K562 (cell line): ENCODE measurements around the gene CD84. TPM values are rescaled to one million over a fixed set of nuclear protein-coding genes. Genes with fewer than 3 reads are reported as not detected.

Source experiments
- CBX3 ChIP-seq, 2 experiments: IDR thresholded peaks; 1 replicate in 1 of 2; 2 replicates in 1 of 2; pipeline ENCODE4 v1.6.1; 2012; ENCODE audit warnings: inconsistent platforms in 2 of 2, low read length in 2 of 2, borderline replicate concordance in 1 of 2, control low read depth in 1 of 2
- FOXK2 ChIP-seq, 2 experiments: fragments of 450-650 bp; IDR thresholded peaks in 1 of 2; conservative IDR thresholded peaks in 1 of 2; 2 replicates each; pipeline ENCODE4 v1.6.1; 2016; ENCODE audit warnings: low read depth in 2 of 2, mild to moderate bottlenecking in 1 of 2
- JUND ChIP-seq, 2 experiments: IDR thresholded peaks; 2 replicates in 1 of 2; 3 replicates in 1 of 2; pipeline ENCODE4 v1.6.1; 2011; ENCODE audit warnings: borderline replicate concordance in 2 of 2, low read depth in 2 of 2, low read length in 2 of 2, improper control_type of control experiment in 1 of 2, missing biosample characterization in 1 of 2, missing genetic modification characterization in 1 of 2, missing genetic modification reagents in 1 of 2
- NFIX ChIP-seq: fragments of 250-450 bp; sonication (Bioruptor Pico); IDR thresholded peaks from 2 replicates; pipeline ENCODE4 v1.4.0; 2020; ENCODE audit warnings: low read depth, mild to moderate bottlenecking, moderate library complexity
- NONO ChIP-seq, 2 experiments: fragments of 200-400 bp in 1 of 2; fragments of 450-650 bp in 1 of 2; formaldehyde crosslinking in 1 of 2; IDR thresholded peaks; 2 replicates each; pipeline ENCODE4 v1.6.1; 2017; ENCODE audit warnings: low read depth in 2 of 2, mild to moderate bottlenecking in 2 of 2, moderate library complexity in 2 of 2, low read length in 1 of 2
- NRF1 ChIP-seq, 2 experiments: fragments of 450-650 bp; IDR thresholded peaks in 1 of 2; conservative IDR thresholded peaks in 1 of 2; 2 replicates each; pipeline ENCODE4 v1.6.1; 2014; ENCODE audit warnings: mild to moderate bottlenecking in 2 of 2
- SMC3 ChIP-seq: conservative IDR thresholded peaks from 2 replicates; pipeline ENCODE4 v1.6.1; 2011; ENCODE audit warnings: low read depth, low read length, improper control_type of control experiment; ENCODE audit not compliant: insufficient read depth
- SUPT5H ChIP-seq: fragments of 450-650 bp; IDR thresholded peaks from 2 replicates; pipeline ENCODE4 v1.6.1; 2016
- TRIM24 ChIP-seq, 2 experiments: fragments of 450-650 bp; IDR thresholded peaks; 2 replicates each; pipeline ENCODE4 v1.6.1; 2016
- XRCC5 ChIP-seq: fragments of 200-400 bp; formaldehyde crosslinking; IDR thresholded peaks from 2 replicates; pipeline ENCODE4 v1.6.1; 2017; ENCODE audit warnings: low read depth, mild to moderate bottlenecking, low read length
- YY1 ChIP-seq, 3 experiments: IDR thresholded peaks; 2 replicates each; pipeline ENCODE4 v1.6.1; 2011; ENCODE audit warnings: low read length in 2 of 3, mild to moderate bottlenecking in 2 of 3, moderate library complexity in 2 of 3, borderline replicate concordance in 1 of 3, control low read depth in 1 of 3, low read depth in 1 of 3; ENCODE audit not compliant: insufficient read depth in 3 of 3, insufficient replicate concordance in 2 of 3, control insufficient read depth in 1 of 3, insufficient read length in 1 of 3; ENCODE audit errors: extremely low read depth in 1 of 3
- ZFP36 ChIP-seq: fragments of 150-350 bp; IDR thresholded peaks from 2 replicates; pipeline ENCODE4 v1.6.1; 2018; ENCODE audit warnings: low read length, low read depth; ENCODE audit not compliant: partially characterized antibody
- ZKSCAN8 ChIP-seq: fragments of 200-800 bp; sonication (Bioruptor generic); IDR thresholded peaks from 2 replicates; pipeline ENCODE4 v1.6.1; 2016; ENCODE audit warnings: missing genetic modification characterization, missing compliant biosample characterization
- ZNF354B ChIP-seq: fragments of 250-450 bp; sonication (Bioruptor Pico); IDR thresholded peaks from 2 replicates; pipeline ENCODE4 v1.4.0; 2020
- ZNF717 ChIP-seq: fragments of 250-450 bp; sonication (Bioruptor Pico); IDR thresholded peaks from 2 replicates; pipeline ENCODE4 v1.5.0; 2021
- polyA plus RNA-seq, 8 experiments: library from polyadenylated mRNA; depleted of rRNA in 4 of 8; stranded (reverse) in 5 of 8; unstranded in 3 of 8; fragments of >200 nt; fragmentation: Nextera tagmentation in 2 of 8; fragmentation: Illumina TruSeq in 1 of 8; extraction: Ambion mirVana in 2 of 8; extraction: Trizol in 1 of 8; gene quantifications; 2 replicates each; pipeline versions ENCODE4 v1.2.1 to v1.2.3, GENCODE V29; 2011 to 2014; ENCODE audit warnings: inconsistent platforms in 1 of 8, missing spikeins in 1 of 8
- total RNA-seq, 7 experiments: library from RNA; depleted of rRNA in 6 of 7; stranded (reverse); fragments of >200 nt in 6 of 7; fragmentation: Illumina TruSeq in 2 of 7; extraction: Trizol in 2 of 7; gene quantifications; 2 replicates each; pipeline versions ENCODE4 v1.2.1 to v1.2.3, GENCODE V29; 2011 to 2021; ENCODE audit warnings: low replicate concordance in 1 of 7
- TF ChIP-seq, protein P1 (sequence below): fragments of 450-650 bp; IDR thresholded peaks from 2 replicates; pipeline ENCODE4 v1.6.1; 2016; ENCODE audit warnings: mild to moderate bottlenecking, moderate library complexity

CD84 gene
- total and polyA plus RNA-seq, 9 of the 15 experiments (the other 6 are each of a cell fraction or from before 2014, with no cell fraction given) = 0.82 to 6.8 (median 2.0) TPM

GRCh38 chr1:160522622-160523345, 56.5 kb downstream of the CD84 start, which contains the start of gene SLAMF6 (continued):
- TF ChIP-seq, protein P1, sequence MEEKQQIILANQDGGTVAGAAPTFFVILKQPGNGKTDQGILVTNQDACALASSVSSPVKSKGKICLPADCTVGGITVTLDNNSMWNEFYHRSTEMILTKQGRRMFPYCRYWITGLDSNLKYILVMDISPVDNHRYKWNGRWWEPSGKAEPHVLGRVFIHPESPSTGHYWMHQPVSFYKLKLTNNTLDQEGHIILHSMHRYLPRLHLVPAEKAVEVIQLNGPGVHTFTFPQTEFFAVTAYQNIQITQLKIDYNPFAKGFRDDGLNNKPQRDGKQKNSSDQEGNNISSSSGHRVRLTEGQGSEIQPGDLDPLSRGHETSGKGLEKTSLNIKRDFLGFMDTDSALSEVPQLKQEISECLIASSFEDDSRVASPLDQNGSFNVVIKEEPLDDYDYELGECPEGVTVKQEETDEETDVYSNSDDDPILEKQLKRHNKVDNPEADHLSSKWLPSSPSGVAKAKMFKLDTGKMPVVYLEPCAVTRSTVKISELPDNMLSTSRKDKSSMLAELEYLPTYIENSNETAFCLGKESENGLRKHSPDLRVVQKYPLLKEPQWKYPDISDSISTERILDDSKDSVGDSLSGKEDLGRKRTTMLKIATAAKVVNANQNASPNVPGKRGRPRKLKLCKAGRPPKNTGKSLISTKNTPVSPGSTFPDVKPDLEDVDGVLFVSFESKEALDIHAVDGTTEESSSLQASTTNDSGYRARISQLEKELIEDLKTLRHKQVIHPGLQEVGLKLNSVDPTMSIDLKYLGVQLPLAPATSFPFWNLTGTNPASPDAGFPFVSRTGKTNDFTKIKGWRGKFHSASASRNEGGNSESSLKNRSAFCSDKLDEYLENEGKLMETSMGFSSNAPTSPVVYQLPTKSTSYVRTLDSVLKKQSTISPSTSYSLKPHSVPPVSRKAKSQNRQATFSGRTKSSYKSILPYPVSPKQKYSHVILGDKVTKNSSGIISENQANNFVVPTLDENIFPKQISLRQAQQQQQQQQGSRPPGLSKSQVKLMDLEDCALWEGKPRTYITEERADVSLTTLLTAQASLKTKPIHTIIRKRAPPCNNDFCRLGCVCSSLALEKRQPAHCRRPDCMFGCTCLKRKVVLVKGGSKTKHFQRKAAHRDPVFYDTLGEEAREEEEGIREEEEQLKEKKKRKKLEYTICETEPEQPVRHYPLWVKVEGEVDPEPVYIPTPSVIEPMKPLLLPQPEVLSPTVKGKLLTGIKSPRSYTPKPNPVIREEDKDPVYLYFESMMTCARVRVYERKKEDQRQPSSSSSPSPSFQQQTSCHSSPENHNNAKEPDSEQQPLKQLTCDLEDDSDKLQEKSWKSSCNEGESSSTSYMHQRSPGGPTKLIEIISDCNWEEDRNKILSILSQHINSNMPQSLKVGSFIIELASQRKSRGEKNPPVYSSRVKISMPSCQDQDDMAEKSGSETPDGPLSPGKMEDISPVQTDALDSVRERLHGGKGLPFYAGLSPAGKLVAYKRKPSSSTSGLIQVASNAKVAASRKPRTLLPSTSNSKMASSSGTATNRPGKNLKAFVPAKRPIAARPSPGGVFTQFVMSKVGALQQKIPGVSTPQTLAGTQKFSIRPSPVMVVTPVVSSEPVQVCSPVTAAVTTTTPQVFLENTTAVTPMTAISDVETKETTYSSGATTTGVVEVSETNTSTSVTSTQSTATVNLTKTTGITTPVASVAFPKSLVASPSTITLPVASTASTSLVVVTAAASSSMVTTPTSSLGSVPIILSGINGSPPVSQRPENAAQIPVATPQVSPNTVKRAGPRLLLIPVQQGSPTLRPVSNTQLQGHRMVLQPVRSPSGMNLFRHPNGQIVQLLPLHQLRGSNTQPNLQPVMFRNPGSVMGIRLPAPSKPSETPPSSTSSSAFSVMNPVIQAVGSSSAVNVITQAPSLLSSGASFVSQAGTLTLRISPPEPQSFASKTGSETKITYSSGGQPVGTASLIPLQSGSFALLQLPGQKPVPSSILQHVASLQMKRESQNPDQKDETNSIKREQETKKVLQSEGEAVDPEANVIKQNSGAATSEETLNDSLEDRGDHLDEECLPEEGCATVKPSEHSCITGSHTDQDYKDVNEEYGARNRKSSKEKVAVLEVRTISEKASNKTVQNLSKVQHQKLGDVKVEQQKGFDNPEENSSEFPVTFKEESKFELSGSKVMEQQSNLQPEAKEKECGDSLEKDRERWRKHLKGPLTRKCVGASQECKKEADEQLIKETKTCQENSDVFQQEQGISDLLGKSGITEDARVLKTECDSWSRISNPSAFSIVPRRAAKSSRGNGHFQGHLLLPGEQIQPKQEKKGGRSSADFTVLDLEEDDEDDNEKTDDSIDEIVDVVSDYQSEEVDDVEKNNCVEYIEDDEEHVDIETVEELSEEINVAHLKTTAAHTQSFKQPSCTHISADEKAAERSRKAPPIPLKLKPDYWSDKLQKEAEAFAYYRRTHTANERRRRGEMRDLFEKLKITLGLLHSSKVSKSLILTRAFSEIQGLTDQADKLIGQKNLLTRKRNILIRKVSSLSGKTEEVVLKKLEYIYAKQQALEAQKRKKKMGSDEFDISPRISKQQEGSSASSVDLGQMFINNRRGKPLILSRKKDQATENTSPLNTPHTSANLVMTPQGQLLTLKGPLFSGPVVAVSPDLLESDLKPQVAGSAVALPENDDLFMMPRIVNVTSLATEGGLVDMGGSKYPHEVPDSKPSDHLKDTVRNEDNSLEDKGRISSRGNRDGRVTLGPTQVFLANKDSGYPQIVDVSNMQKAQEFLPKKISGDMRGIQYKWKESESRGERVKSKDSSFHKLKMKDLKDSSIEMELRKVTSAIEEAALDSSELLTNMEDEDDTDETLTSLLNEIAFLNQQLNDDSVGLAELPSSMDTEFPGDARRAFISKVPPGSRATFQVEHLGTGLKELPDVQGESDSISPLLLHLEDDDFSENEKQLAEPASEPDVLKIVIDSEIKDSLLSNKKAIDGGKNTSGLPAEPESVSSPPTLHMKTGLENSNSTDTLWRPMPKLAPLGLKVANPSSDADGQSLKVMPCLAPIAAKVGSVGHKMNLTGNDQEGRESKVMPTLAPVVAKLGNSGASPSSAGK = peak; percentile 48
- TF ChIP-seq JUND (IDR thresholded peaks at IDR 0.05; ENCODE audit: borderline replicate concordance, low read depth, low read length) (no peak), JUND (tag; IDR thresholded peaks at IDR 0.05; ENCODE audit: borderline replicate concordance, low read depth, low read length) (peak; percentile 27; the same call in 1 of the 3 replicates), ZNF354B (CRISPR knock-in tag) (no peak), ZFP36 (peak; percentile 20), NFIX (CRISPR knock-in tag) (peak; percentile 71), YY1 (IDR thresholded peaks at IDR 0.05; ENCODE audit: borderline replicate concordance in 1 of 3, control insufficient read depth in 1 of 3, extremely low read depth in 1 of 3, insufficient read depth in 3 of 3, insufficient read length in 1 of 3, insufficient replicate concordance in 2 of 3, low read depth in 1 of 3, low read length in 2 of 3) (no peak), SUPT5H (no peak), TRIM24 (IDR thresholded peaks at IDR 0.05) (peak in 1 of 2 experiments; percentile 39; a peak in 1 of 4 replicates), XRCC5 (no peak), CBX3 (IDR thresholded peaks at IDR 0.05; ENCODE audit: borderline replicate concordance in 1 of 2, low read length in 2 of 2) (peak in 1 of 2 experiments; percentile 53; a peak in 1 of 3 replicates), FOXK2 (conservative IDR thresholded peaks at IDR 0.05 in 1 of 2, IDR thresholded peaks at IDR 0.05 in 1 of 2; ENCODE audit: low read depth in 2 of 2) (no peak), SMC3 (no peak), NRF1 (conservative IDR thresholded peaks at IDR 0.05 in 1 of 2, IDR thresholded peaks at IDR 0.05 in 1 of 2) (peak in 1 of 2 experiments; percentile 15; a peak in 1 of 4 replicates), ZNF717 (no peak), NONO (IDR thresholded peaks at IDR 0.05; ENCODE audit: low read depth in 2 of 2, low read length in 1 of 2) (no peak), ZKSCAN8 (CRISPR knock-in tag) (peak; percentile 98)
